MM.1S (cell line): ENCODE data around the gene ITPRIPL2.
A peak's percentile ranks its signal among the peaks of the same experiment; 100 is the strongest.

Experiments
- DNase-seq: peaks from one replicate; pipeline ENCODE4 v3.0.0-alpha.2; 2015
- H2AFZ ChIP-seq: fragments of 300-600 bp; sonication (generic); 2 replicates; pipeline ENCODE4 v1.6.0; 2016; ENCODE audit warnings: antibody characterized with exemption, low read length
- H3F3A ChIP-seq: fragments of 300-600 bp; sonication (generic); 2 replicates; pipeline ENCODE4 v1.6.1; 2016; ENCODE audit warnings: mild to moderate bottlenecking, antibody characterized with exemption, low read length, moderate library complexity, mixed read lengths; ENCODE audit not compliant: insufficient read depth
- H3K27ac ChIP-seq: fragments of 300-600 bp; sonication (generic); 2 replicates; pipeline ENCODE4 v1.5.1; 2016; ENCODE audit warnings: mild to moderate bottlenecking, low read length
- H3K27me3 ChIP-seq: fragments of 300-600 bp; sonication (generic); replicated peaks from 2 replicates; pipeline ENCODE4 v1.6.0; 2016; ENCODE audit warnings: low read length; ENCODE audit not compliant: insufficient read depth
- H3K36me3 ChIP-seq: fragments of 300-600 bp; sonication (generic); replicated peaks from 2 replicates; pipeline ENCODE4 v1.6.1; 2016; ENCODE audit warnings: mild to moderate bottlenecking, low read length, mixed read lengths; ENCODE audit not compliant: insufficient read depth
- H3K4me1 ChIP-seq: fragments of 300-600 bp; sonication (generic); 2 replicates; pipeline ENCODE4 v1.6.1; 2016; ENCODE audit warnings: low read length, mixed read lengths
- H3K4me2 ChIP-seq: fragments of 300-600 bp; sonication (generic); 2 replicates; pipeline ENCODE4 v1.6.0; 2016; ENCODE audit warnings: low read depth, low read length
- H3K4me3 ChIP-seq: fragments of 300-600 bp; sonication (generic); 2 replicates; pipeline ENCODE4 v1.5.1; 2016; ENCODE audit warnings: low read length, mixed read lengths
- H3K79me2 ChIP-seq: fragments of 300-600 bp; sonication (generic); 2 replicates; pipeline ENCODE4 v1.6.1; 2016; ENCODE audit warnings: mixed run types, low read length, mixed read lengths
- H3K9ac ChIP-seq: fragments of 300-600 bp; sonication (generic); 2 replicates; pipeline ENCODE4 v1.6.1; 2016; ENCODE audit warnings: low read length, mixed read lengths
- H3K9me2 ChIP-seq: fragments of 300-600 bp; sonication (generic); replicated peaks from 2 replicates; pipeline ENCODE4 v1.6.1; 2016; ENCODE audit warnings: mild to moderate bottlenecking, low read length, mixed read lengths; ENCODE audit not compliant: insufficient read depth
- H3K9me3 ChIP-seq: fragments of 300-600 bp; sonication (generic); replicated peaks from 2 replicates; pipeline ENCODE4 v1.6.1; 2016; ENCODE audit warnings: mild to moderate bottlenecking, low read length, mixed read lengths; ENCODE audit not compliant: insufficient read depth
- H4K20me1 ChIP-seq: fragments of 300-600 bp; sonication (generic); 2 replicates; pipeline ENCODE4 v1.6.1; 2016; ENCODE audit warnings: mild to moderate bottlenecking, low read length, moderate library complexity, mixed read lengths; ENCODE audit not compliant: insufficient read depth
- CTCF ChIP-seq: fragments of 300-600 bp; sonication (generic); IDR thresholded peaks from 2 replicates; pipeline ENCODE4 v1.5.1; 2016; ENCODE audit warnings: antibody characterized with exemption, low read length, mixed read lengths
- EZH2 ChIP-seq: fragments of 300-600 bp; sonication (generic); optimal IDR thresholded peaks from 2 replicates; pipeline ENCODE3; 2017; ENCODE audit warnings: low read depth, mild to moderate bottlenecking, antibody characterized with exemption, low read length, mixed read lengths
- EZH2phosphoT487 ChIP-seq: fragments of 300-600 bp; sonication (generic); IDR thresholded peaks from 2 replicates; pipeline ENCODE4 v1.6.1; 2018; ENCODE audit warnings: antibody characterized with exemption, low read length

The ITPRIPL2 gene

GRCh38 chr16:19113577-19114358, at the start of gene ITPRIPL2:
TSS of gene ITPRIPL2 (plus strand) at chr16:19113964. CDS start at chr16:19114462, 498 bp downstream.
- Histone ChIP-seq H3K27me3 (no peaks in the 10 kb centered on the region), H3K4me2 (no peak within 1 kb of the TSS), H3K79me2 (no peaks in the 10 kb centered on the region), H3K27ac (no peak within 1 kb of the TSS), H3K9ac (no peak within 1 kb of the TSS), H3K9me3 (no peaks in the 10 kb centered on the region), H2AFZ (no peak within 1 kb of the TSS), H3K4me1 (no peaks in the 10 kb centered on the region), H3K9me2 (no peaks in the 10 kb centered on the region), H3K4me3 (no peak within 1 kb of the TSS), H3F3A (no peaks in the 10 kb centered on the region), H4K20me1 (no peaks in the 10 kb centered on the region), H3K36me3 (no peaks in the 10 kb centered on the region)
- no peak for DNase-seq
- TF ChIP-seq CTCF (no peak), EZH2 (no peak), EZH2phosphoT487 (no peak)

GRCh38 chr16:19066988-19067348, 46.8 kb upstream of the ITPRIPL2 start:
- Histone ChIP-seq H3K36me3 (no peaks in the 10 kb centered on the region), H3K27me3 (no peaks in the 10 kb centered on the region), H2AFZ (peak overlapping the region; percentile 98), H3K9ac (peak overlapping the region; percentile 96; the same call in 1 of the 2 replicates), H3K4me1 (no peaks in the 10 kb centered on the region), H3K27ac (peak overlapping the region; percentile 97; the same call in 1 of the 2 replicates), H3K4me3 (peak overlapping the region; percentile 99), H3K9me2 (no peaks in the 10 kb centered on the region), H3K9me3 (no peaks in the 10 kb centered on the region), H3F3A (peaks cover 4% of the 10 kb centered on the region; the same call in 1 of the 2 replicates), H3K4me2 (peak overlapping the region; percentile 31; the same call in 1 of the 2 replicates), H3K79me2 (no peaks in the 10 kb centered on the region), H4K20me1 (no peaks in the 10 kb centered on the region)
- no peak for TF ChIP-seq CTCF
- no peak for TF ChIP-seq EZH2phosphoT487
- TF ChIP-seq EZH2, result no peak
- DNase-seq, result no peak

- peak within 1 kb of the TSS; percentile 97 for H3K27ac ChIP-seq
- peak; percentile 100 for DNase-seq
- no peaks in the 10 kb centered on the region for H4K20me1 ChIP-seq
- H3K79me2 ChIP-seq, result no peaks in the 10 kb centered on the region
- H3F3A ChIP-seq, result peaks cover 4% of the 10 kb centered on the region; the same call in 1 of the 2 replicates
- no peaks in the 10 kb centered on the region for H3K9me2 ChIP-seq
- H3K4me1 ChIP-seq, result no peaks in the 10 kb centered on the region
- H3K9ac ChIP-seq, result peak within 1 kb of the TSS; percentile 96
- H3K4me3 ChIP-seq, result peak within 1 kb of the TSS; percentile 99
- H3K4me2 ChIP-seq, result peak within 1 kb of the TSS; percentile 90
- H3K27me3 ChIP-seq, result no peaks in the 10 kb centered on the region
- no peaks in the 10 kb centered on the region for H3K36me3 ChIP-seq
- no peak for TF ChIP-seq CTCF
- TF ChIP-seq EZH2, result no peak
- TF ChIP-seq EZH2phosphoT487, result no peak
- peak within 1 kb of the TSS; percentile 98 for H2AFZ ChIP-seq
- H3K9me3 ChIP-seq, result no peaks in the 10 kb centered on the region
Measured at GRCh38 chr16:19067349-19068236, 46.2 kb upstream of the ITPRIPL2 start, which contains the start of gene COQ7. TSS of gene COQ7 (plus strand) at chr16:19067614. CDS start at chr16:19067665, 51 bp downstream.
